ENCODE data around the gene ERBIN.

DNA sequence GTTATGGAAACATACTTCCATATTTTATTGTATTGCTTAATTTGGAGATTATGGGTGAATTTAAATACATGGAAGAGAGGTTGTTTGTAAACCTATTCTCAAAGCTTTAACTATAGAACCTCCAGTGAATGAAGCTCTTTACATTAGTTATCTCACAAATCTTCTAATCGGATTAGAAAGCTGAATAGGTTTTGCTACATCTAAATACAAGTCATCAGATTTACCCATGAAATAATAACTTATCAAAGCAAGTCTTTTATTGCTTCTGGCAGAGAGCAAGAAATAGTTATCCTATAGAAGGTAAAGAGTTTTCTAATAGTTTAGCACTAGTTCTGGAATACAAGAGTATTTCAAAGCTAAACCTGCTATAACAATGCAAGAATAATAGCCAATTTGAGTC lies 113.3 kb downstream of the ERBIN start:
- TF ChIP-seq CCAR2 (IDR thresholded peaks at IDR 0.05; ENCODE audit: low read depth, low read length): no peak
- TF ChIP-seq TAF1 (IDR thresholded peaks at IDR 0.05; ENCODE audit: control insufficient read depth, extremely low read depth, insufficient read depth, low read length, severe bottlenecking): no peak
- TF ChIP-seq JUN (IDR thresholded peaks at IDR 0.05; ENCODE audit: borderline replicate concordance, low read depth, low read length): no peak
- no peak for TF ChIP-seq JUN (CRISPR knock-in tag; IDR thresholded peaks at IDR 0.05; ENCODE audit: borderline replicate concordance)
- TF ChIP-seq JUND (IDR thresholded peaks at IDR 0.05; ENCODE audit: borderline replicate concordance, low read depth, low read length): no peak
- no peak for TF ChIP-seq JUND (tag; IDR thresholded peaks at IDR 0.05; ENCODE audit: borderline replicate concordance, low read depth, low read length)
- no peak for TF ChIP-seq LEF1 (IDR thresholded peaks at IDR 0.05)
- TF ChIP-seq, protein P1, sequence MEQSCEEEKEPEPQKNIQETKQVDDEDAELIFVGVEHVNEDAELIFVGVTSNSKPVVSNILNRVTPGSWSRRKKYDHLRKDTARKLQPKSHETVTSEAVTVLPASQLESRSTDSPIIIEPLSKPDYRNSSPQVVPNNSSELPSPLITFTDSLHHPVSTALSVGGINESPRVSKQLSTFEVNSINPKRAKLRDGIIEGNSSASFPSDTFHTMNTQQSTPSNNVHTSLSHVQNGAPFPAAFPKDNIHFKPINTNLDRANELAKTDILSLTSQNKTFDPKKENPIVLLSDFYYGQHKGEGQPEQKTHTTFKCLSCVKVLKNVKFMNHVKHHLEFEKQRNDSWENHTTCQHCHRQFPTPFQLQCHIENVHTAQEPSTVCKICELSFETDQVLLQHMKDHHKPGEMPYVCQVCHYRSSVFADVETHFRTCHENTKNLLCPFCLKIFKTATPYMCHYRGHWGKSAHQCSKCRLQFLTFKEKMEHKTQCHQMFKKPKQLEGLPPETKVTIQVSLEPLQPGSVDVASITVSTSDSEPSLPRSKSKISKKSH (CRISPR knock-in tag; IDR thresholded peaks at IDR 0.05): no peak
- no peak for TF ChIP-seq ZNF76 (CRISPR knock-in tag; IDR thresholded peaks at IDR 0.05; ENCODE audit: borderline replicate concordance)
- no peak for TF ChIP-seq ZBTB8A (IDR thresholded peaks at IDR 0.05; ENCODE audit: partially characterized antibody)
- TF ChIP-seq POLR2AphosphoS5 (IDR thresholded peaks at IDR 0.05; ENCODE audit: control insufficient read depth, insufficient read depth, low read depth, low read length): no peak
- TF ChIP-seq CBX5 (IDR thresholded peaks at IDR 0.05; ENCODE audit: borderline replicate concordance, low read depth): no peak
- no peak for TF ChIP-seq TCFL5 (CRISPR knock-in tag; conservative IDR thresholded peaks at IDR 0.05)
- TF ChIP-seq ZNF124 (CRISPR knock-in tag; IDR thresholded peaks at IDR 0.05): no peak
- no peak for TF ChIP-seq CREB1 (IDR thresholded peaks at IDR 0.05)
- TF ChIP-seq CREB1 (CRISPR knock-in tag; IDR thresholded peaks at IDR 0.05): no peak

Measured in K562 (cell line).